Vagina (tissue), 2 donors: Measurements from ENCODE around the gene PRAC2. TPM values are rescaled to one million over a fixed set of nuclear protein-coding genes. Genes with fewer than 3 reads are reported as not detected.

Experiments used
- DNase-seq, 2 donors: peaks; one replicate each; pipeline ENCODE4 v3.0.0-alpha.2; 2017; ENCODE audit errors: extremely low spot score in 2 of 2
- H3K27ac ChIP-seq: fragments of 200-600 bp; sonication (generic); one replicate; pipeline ENCODE4 v1.5.1; 2019
- H3K27me3 ChIP-seq: fragments of 200-600 bp; sonication (generic); one replicate; pipeline ENCODE4 v1.5.1; 2019
- H3K36me3 ChIP-seq, 2 donors: fragments of 200-600 bp; sonication (generic); one replicate each; pipeline ENCODE4 v1.5.1; 2017 to 2019
- H3K4me1 ChIP-seq: fragments of 200-600 bp; sonication (generic); one replicate; pipeline ENCODE4 v1.5.1; 2019
- H3K4me3 ChIP-seq, 2 donors: fragments of 200-600 bp; sonication (generic); 1 replicate in 1 of 2; 2 replicates in 1 of 2; pipeline ENCODE4 v1.5.1; 2016 to 2019
- H3K9me3 ChIP-seq: fragments of 200-600 bp; sonication (generic); one replicate; pipeline ENCODE4 v1.5.1; 2019
- CTCF ChIP-seq, 3 experiments: fragments of 450-650 bp in 2 of 3; fragments of 200-600 bp in 1 of 3; sonication (generic) in 1 of 3; IDR thresholded peaks; one replicate each; pipeline ENCODE4 v1.5.1; 2017 to 2019; ENCODE audit warnings: antibody characterized with exemption in 3 of 3, mild to moderate bottlenecking in 2 of 3, moderate library complexity in 2 of 3
- POLR2A ChIP-seq, 2 donors: fragments of 450-650 bp; IDR thresholded peaks; one replicate each; pipeline ENCODE4 v1.6.1; 2017; ENCODE audit warnings: antibody characterized with exemption in 2 of 2, mild to moderate bottlenecking in 2 of 2, moderate library complexity in 2 of 2
- POLR2AphosphoS5 ChIP-seq, 2 donors: sonication (generic); formaldehyde crosslinking; IDR thresholded peaks; one replicate each; pipeline ENCODE4 v1.9.0; 2017; ENCODE audit warnings: antibody characterized with exemption in 2 of 2, mild to moderate bottlenecking in 2 of 2, low read depth in 1 of 2; ENCODE audit not compliant: insufficient read depth in 1 of 2
- intact Hi-C: fragments of 100-400 bp; cut with DNase I; formaldehyde crosslinking; loops from one replicate; pipeline ENCODE4 v1.15.1; 2023
- total RNA-seq: library from RNA; depleted of rRNA; stranded (reverse); fragments of >200 nt; gene quantifications from one replicate; pipeline ENCODE4 v1.2.3, GENCODE V29; 2016

The PRAC2 gene
- total RNA-seq, 1 donor from 2014 or later, result not detected

GRCh38 chr17:48737330-48738043, 14.5 kb downstream of the PRAC2 start:
- intact Hi-C loops, result no loop called here
- no peak for DNase-seq
- Histone ChIP-seq H3K27ac (no peak overlapping the region), H3K36me3 (no peaks in the 10 kb centered on the region), H3K4me3 (no peak overlapping the region), H3K4me1 (peaks cover 5% of the 10 kb centered on the region), H3K27me3 (peaks cover 4% of the 10 kb centered on the region), H3K9me3 (no peaks in the 10 kb centered on the region)
- no peak for TF ChIP-seq CTCF (IDR thresholded peaks at IDR 0.05)
- no peak for TF ChIP-seq POLR2AphosphoS5 (IDR thresholded peaks at IDR 0.05; ENCODE audit: insufficient read depth in 1 of 2, low read depth in 1 of 2)
- TF ChIP-seq POLR2A (IDR thresholded peaks at IDR 0.05), result no peak

GRCh38 chr17:48738424-48738802, 15.4 kb downstream of the PRAC2 start:
- peak overlapping the region; percentile 24 for H3K27ac ChIP-seq
- no peaks in the 10 kb centered on the region for H3K9me3 ChIP-seq
- H3K4me1 ChIP-seq, result peaks cover 5% of the 10 kb centered on the region
- intact Hi-C loops, result no loop called here
- H3K4me3 ChIP-seq, result no peak overlapping the region
- no peak for DNase-seq
- peaks cover 5% of the 10 kb centered on the region for H3K27me3 ChIP-seq
- H3K36me3 ChIP-seq, result no peaks in the 10 kb centered on the region
- TF ChIP-seq POLR2AphosphoS5 (IDR thresholded peaks at IDR 0.05; ENCODE audit: insufficient read depth in 1 of 2, low read depth in 1 of 2) (no peak), POLR2A (IDR thresholded peaks at IDR 0.05) (no peak), CTCF (IDR thresholded peaks at IDR 0.05) (no peak)

GRCh38 chr17:48738803-48739526, 16.0 kb downstream of the PRAC2 start:
- Histone ChIP-seq H3K36me3 (no peaks in the 10 kb centered on the region), H3K27ac (peak overlapping the region; percentile 24), H3K4me3 (no peak overlapping the region), H3K27me3 (peaks cover 10% of the 10 kb centered on the region), H3K4me1 (peaks cover 5% of the 10 kb centered on the region), H3K9me3 (no peaks in the 10 kb centered on the region)
- intact Hi-C loops, result no loop called here
- TF ChIP-seq CTCF (IDR thresholded peaks at IDR 0.05), result no peak
- peak in 1 of 2 donors; percentile 27 for TF ChIP-seq POLR2AphosphoS5 (IDR thresholded peaks at IDR 0.05; ENCODE audit: insufficient read depth in 1 of 2, low read depth in 1 of 2)
- no peak for DNase-seq

GRCh38 chr17:48740537-48740936, 17.6 kb downstream of the PRAC2 start:
- TF ChIP-seq POLR2A (IDR thresholded peaks at IDR 0.05), result no peak
- no peak for TF ChIP-seq CTCF (IDR thresholded peaks at IDR 0.05)
- no peak for TF ChIP-seq POLR2AphosphoS5 (IDR thresholded peaks at IDR 0.05; ENCODE audit: insufficient read depth in 1 of 2, low read depth in 1 of 2)
- intact Hi-C loops, result loop anchor here (10.0 kb wide), 1 partner anchor 264 kb away; no protein-coding TSS in a partner anchor
- no peaks in the 10 kb centered on the region for H3K9me3 ChIP-seq
- H3K27me3 ChIP-seq, result peaks cover 15% of the 10 kb centered on the region
- no peak overlapping the region for H3K4me3 ChIP-seq
- H3K4me1 ChIP-seq, result peaks cover 7% of the 10 kb centered on the region
- H3K36me3 ChIP-seq, result no peaks in the 10 kb centered on the region
- no peak overlapping the region for H3K27ac ChIP-seq
- DNase-seq, result no peak
